T-helper 9 cell (primary cell): ENCODE measurements around the gene KLRF2.
"Not testable (repeated sequence)": the region's sequence is repeated elsewhere in the genome, so short reads cannot be mapped to it uniquely, and the experiment has no call there.

Source experiments
- DNase-seq: peaks from one replicate; pipeline ENCODE4 v3.0.0-alpha.2; 2020
- total RNA-seq, 2 donors: gene quantifications; one replicate each; lab custom pipeline; 2026; lab: John Stamatoyannopoulos, UW

The KLRF2 gene, protein sequence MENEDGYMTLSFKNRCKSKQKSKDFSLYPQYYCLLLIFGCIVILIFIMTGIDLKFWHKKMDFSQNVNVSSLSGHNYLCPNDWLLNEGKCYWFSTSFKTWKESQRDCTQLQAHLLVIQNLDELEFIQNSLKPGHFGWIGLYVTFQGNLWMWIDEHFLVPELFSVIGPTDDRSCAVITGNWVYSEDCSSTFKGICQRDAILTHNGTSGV
- 0 reads per million in 2 donors for total RNA-seq

DNA sequence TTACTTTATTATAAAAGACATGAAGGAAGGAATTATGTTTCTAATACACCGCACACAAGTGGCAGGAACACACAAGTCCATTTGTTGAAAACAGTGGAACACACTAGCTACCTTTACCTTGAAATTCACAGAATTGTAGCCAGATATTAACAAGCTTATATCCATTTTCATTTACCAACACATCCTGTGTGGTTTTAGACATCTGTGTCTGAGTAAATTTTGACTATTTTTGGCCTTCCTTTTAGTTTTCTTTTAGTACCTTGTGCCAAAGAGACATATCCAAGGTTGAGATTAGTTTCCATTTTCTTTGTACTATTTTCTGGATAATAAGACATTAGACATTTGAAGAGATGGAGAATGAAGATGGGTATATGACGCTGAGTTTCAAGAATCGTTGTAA, at the start of gene KLRF2:
TSS of gene KLRF2 (plus strand) at position 244 of the 400 bp plus-strand sequence. CDS start at position 351, 107 bp downstream.
- DNase-seq = no peak

DNA sequence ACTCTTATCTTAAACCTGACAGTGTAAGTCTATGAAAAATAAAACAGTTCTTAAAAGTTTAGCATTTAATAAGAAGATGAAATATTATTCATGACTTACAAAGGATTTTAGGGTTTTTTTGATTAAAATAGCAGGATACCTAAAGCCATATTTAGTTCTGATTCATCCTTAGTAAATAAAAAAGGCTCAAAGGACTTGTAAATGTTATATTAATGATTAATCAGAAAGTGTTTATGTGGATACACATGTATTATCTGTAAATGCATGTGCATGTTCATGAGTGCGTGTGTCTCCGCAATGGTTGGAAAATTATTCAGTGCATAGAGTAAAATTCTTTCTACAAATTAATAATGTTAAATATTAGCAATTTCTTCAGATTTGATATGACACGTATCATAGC, 49.6 kb upstream of the KLRF2 start:
- no peak for DNase-seq

DNA sequence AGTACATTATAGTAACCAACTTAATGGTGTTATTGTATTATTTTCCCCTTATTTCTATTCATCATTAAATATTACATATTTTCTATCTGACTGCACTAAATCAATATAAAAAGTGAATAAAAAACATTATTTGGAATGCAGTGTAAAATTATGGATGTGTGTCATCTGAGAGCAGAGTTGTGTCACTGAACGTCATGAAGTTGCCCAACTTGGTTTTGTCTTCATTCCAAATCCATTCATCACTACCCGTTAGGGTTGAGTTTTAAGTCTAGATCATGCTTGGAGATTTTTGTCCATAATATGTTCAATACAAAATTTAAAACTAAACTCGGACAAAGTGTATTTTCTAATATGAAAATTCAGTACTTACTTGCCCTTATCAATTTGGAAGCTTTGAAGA, 37.9 kb upstream of the KLRF2 start:
- no peak for DNase-seq

DNA sequence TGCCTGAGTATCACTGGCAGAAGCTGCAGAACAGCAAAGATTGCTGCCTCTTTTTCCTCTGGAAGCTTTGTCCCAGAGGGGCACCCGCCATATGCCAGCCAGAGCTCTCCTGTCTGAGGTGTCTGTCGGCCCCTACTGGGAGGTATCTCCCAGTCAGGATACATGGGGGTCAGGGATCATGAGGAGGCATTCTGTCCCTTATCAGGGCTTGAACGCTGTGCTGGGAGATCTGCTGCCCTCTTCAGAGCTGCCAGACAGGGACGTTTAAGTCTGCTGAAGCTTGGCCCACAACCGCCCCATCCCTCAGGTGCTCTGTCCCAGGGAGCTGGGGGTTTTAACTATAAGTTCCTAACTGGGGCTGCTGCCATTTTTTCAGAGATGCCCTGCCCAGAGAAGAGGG, 32.4 kb upstream of the KLRF2 start:
- no peak for DNase-seq

DNA sequence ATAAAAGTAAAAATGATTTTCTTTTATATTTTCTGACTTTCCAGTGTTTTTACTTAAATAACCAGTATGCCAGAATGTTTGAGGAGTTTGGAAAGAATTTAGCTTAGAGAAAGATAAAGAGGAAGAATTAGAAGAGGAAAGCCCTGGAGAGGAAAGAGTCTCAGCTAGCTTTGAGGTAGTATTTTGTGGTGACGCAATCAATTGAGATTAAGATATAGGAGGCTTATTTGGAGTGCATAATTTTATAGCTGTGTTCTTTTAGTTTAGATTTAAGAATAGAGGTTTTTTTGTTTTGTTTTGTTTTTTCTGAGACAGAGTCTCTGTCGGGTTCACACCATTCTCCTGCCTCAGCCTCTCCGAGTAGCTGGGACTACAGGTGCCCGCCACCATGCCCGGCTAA, 30.2 kb upstream of the KLRF2 start:
- no peak for DNase-seq

DNA sequence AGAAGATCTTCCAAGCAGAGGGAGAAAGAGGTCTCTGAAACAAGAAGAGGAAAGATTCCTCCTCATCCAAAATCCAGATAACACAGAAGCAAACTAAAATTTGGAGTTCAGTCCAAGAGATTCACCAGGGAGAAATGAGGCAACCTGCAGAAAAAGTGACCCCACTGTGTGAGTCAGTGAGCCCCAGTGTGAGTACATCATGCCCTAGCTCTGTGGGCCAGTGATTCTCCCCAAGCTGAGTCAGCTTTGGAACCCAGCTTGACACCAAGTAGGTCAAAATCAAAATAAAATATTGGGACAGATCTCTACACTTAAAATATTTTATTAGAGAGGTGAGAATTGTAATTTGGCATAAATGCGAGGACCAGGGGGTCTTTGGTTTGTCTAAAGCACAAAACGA, 29.4 kb upstream of the KLRF2 start:
- no peak for DNase-seq

DNA sequence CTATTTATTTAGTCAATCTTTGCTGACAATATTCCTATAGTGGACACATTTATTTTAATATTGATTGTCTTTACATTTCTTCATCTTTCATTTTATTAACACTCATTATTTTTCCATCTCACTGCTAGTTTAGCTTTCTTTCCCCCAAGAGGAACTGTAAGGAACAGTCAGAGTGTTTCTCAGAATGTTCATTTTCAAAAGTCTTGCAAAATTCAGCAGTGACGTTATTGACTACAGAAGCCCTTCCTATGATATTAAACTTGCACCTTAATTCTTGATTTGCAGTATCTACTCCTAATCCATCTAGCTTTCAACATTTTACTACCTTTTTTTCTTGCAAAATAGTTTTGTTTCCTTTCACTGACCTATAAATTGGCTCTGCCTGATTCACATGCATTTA, 25.1 kb upstream of the KLRF2 start:
- no peak for DNase-seq

DNA sequence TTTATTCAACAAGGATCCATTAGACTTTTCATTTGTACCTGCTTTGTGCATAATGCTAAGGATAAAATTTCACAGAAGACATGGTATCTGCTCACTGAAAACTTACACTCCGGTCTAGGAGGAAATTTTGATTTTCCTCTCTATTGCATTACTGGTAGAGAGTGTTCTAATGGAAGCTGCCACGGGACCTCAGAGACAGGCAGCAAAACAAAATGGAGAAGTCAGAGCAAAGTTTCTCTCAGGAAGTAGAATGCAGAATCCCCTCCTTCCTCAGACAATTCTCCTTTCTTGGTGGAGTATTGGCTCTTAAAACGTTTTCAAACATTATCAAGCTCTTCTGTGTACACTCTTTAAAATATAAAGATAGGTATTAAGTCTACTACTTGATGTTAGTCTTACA, 24.4 kb upstream of the KLRF2 start:
- no peak for DNase-seq

DNA sequence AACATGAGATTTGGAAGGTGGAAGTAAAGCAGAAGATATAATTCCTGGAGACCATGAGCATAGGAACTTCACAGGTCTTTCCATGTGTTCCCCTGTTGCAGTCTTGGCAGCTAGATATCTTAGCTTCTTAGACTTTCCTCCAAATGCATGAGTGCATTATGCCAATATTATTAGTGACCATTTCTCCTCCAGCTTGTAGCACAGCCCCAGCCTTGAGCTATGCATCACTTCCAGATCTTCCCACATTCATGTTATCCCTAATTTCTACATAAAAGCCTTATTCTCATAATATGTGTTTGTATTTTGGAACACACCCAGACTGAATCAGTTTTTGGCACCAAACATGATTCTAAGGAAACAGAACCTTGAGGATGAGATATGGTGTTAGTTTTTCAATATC, 23.2 kb upstream of the KLRF2 start:
- no peak for DNase-seq

DNA sequence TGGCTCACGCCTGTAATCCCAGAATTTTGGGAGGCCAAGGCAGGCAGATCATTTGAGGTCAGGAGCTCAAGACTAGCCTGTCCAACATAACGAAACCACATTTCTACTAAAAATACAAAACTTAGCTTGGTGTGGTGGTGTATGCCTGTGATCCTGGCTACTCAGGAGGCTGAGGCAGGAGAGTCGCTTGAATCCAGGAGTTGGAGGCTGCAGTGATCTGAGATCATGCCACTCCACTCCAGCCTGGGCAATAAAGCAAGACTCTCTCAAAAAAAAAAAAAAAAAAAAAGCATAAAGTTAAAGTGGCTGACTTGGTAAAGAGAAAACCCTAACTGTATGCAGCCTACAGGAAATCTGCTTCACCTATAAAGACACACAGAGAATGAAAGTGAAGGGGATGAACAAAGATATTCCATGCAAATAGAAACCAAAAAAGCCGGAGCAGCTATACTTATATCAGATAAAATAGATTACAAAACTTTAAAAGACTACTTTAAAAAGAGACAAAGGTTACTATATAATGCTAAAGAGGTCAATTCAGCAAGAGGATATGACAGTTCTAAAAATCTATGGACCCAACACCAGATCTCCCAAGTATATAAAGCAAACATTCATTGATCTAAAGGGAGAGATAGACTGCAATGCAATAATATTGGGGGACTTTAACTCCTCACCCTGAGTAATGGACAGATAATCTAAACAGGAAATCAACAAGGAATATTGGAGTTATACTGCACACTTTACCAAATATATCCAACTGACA, 16.2 kb upstream of the KLRF2 start:
- DNase-seq = no peak

DNA sequence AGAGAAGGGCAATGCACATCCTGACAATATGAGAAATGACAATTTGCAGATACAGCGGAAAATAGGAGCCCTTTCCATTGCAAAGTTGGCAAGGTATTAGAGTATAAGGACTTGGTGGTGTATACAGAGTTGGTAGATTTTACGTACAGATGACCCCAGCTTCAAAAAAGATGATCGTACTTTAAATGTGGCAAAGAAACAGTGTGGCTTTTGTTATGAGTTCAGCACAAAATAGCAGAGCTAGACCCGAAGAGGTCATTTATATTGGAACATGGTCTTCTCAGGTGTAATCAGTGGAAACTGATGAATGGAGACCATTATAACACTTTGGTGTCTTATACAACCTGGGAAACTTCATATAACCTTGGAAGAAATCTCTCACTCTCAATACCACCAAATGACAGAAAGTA, 14.4 kb upstream of the KLRF2 start:
- DNase-seq = no peak

DNA sequence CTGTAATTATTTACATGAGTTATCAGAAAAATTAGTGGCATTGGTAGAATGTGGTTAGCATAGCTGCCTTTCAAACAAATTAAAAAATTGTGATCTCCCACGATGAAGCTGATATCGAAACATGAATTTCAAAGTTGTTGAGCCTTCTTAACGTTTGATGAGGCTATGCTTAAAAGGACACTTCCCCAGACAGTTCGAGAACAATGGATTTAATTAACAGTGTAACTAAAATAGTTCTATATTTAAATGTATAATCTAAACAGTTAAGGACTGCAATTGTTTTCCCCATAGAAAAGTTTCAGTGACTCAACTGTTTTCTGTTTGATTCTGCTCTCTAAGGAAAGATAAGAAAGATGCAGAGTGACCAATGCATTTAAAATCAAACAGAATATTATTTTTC, 13.8 kb upstream of the KLRF2 start:
- no peak for DNase-seq

DNA sequence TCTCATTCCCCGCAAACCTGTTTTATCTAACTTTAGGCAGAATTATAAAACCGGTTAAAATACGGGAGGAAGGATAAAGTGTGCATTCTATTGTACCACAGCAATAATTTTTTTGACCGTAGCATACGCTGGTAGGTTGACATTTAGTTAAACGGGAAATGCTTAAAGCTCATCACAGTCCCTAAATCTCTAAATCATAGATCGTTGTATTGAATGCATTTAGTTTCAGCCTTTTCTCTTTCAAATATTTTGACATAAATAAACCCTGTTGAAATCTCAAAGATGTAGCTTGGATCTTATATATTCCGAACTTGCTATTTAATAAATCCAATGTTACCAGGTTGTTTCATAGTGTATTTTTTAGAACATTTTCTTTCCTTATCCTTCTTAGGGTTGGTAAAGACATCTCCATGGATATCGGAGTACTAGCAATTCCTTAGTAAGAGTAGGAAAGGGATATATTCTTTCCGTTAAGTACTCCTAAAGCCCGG, 12.9 kb upstream of the KLRF2 start:
- DNase-seq = no peak

DNA sequence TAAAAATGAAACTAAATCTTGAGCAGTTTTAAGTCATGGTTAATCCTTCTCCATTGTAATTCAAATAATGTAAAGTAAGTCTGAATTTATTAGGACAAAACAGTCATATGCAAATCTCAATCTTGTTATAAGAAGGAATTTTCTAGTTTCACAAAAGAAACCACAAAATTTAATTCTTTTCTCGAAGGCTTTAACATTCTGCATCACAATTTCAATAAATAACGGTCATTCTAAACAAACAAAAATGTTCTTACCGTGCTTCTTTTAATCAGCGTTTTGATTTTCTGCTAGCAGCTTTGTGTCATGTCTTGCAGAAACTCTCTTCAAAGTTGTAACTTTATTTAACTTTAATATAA, 12.4 kb upstream of the KLRF2 start:
- no peak for DNase-seq

DNA sequence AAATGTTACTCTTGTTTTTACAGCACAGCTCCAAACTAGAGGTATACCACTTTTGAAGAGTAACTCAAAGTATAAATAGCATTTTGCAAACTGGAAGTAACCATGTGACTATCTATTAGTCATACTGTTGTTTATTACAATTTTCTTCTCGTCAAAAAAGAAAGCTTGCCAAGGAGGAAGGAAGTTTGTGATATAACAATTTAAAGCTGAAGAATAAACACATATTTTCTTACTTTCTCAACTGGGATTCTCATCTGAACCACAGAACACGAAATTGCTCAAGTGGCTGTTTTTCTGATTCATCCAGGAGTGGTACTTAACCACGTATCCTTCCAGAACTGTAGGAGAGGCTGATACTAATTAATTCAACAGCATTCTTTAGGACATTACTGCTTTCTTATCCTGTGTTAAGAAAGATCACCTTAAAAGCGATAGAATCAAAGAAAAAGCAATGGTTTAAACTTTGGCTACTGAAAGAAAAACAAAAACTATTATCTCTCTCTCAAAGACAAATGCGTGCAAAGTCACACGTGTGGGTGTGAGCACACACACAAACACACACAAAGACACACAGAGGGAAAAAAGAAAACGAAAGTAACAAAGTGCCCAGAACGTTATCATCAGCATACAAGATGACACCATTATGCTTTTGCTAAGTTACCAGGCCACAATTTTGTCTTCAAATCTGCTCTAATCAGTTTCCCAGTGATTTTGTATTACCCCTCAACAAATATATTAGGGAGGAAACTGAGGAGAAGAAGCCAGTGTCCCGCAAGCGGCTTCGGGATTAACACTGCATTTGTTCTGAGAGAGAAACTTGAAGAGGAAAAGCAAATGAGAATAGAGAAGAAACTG, 11.8 kb upstream of the KLRF2 start, which contains the start of gene CLEC2B:
TSS of gene CLEC2B (minus strand) at position 48 of the 855 bp plus-strand sequence.
- no peak for DNase-seq

DNA sequence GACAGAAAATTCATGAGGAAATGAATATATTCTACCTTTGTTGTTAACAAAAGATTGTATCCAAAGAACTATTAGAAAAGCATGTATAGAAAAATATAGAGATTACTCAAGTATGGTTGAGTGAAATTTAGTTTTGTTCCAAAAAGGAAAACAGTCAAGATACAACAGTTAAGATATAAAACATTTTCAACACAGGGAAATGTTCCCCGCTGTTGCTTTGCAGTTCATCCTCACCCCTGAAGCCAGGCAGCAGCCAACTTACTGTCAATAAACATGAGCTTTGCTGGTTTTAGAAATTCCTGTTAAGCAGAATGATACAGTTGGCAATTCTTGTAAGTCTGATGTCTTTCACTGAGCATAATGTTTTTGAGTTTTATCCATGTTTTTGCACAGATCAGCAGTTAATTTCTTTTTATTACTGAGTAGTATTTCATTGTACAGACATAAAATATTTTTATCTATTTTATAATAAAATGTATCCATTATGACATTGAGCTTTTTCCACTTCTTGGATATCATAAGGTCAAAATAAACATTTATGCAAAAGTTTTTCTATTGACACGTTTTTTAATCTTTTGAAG, 10.9 kb upstream of the KLRF2 start:
- no peak for DNase-seq

DNA sequence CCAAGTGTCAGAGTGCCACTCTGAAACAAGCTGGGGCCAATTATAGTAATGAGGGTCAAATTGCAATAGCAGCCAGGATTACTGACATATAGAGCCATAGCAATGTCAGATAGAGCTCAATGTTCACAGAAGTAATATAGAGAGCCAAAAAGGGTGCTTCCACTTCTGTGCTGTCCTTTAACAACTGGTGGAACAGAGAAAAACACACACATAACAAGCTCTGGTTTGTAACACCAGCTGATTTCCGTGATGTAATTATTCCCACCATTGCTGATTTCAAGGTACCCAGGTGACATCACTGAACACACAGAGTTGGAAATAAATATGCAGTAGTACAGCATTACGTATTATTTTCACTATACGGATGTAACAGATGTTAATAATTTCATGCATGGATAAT, 9.1 kb upstream of the KLRF2 start:
- no peak for DNase-seq

DNA sequence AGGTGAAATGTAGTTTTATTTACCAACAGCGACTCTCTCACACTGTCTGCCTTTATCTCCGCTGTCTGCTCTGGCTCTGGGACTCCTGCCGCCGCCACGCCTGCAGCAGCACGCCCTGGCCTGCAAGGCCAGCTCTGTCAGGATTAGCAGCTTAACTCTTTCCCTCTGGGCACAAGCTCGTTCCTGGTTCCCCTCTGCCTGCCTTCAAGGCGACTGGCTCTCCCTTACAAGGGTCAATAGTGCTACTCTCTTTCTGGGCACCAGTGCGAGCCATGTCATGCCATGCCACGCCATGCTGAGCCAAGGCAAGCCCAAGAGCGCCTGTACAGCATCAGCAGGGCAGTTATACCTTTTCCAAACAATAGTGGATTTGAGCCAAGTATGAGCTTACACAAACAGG, 8.5 kb upstream of the KLRF2 start:
- DNase-seq = no peak

DNA sequence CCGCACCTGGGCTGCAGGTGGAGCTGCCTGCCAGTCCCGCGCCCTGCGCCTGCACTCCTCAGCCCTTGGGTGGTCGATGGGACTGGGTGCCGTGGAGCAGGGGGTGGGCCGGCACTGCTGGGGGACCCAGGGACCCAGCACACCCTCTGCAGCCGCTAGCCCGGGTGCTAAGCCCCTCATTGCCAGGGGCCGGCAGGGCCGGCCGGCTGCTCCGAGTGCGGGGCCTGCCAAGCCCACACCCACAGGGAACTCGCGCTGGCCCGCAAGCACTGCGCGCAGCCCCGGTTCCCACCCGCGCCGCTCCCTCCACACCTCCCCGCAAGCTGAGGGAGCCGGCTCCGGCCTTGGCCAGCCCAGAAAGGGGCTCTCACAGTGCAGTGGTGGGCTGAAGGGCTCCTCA, 5.2 kb upstream of the KLRF2 start:
- DNase-seq = not testable (repeated sequence)

DNA sequence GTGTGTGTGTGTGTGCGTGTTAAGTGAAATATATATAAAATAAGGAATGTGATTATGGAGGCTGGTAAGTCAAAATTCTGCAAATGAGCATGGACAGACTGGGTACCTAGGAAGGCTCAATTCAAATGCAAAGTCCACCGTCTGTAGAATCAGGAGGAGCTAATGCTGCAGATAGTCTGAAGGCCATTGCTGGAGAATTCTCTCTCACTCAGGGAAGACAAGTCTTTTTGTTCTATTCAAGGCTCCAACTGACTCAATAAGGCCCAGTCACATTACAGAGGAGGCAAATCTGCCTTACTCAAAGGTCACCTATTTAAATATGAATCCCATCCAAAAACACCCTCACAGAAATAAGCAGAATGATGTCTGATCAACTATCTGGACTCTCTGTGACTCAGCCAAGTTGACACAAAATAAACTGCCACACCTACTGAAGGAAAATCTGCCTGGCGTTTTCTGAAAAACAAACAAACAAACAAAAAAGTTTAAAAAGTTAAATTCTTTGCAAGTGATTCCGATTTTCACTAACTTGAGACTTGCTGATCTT, 684 bp upstream of the KLRF2 start:
- no peak for DNase-seq

DNA sequence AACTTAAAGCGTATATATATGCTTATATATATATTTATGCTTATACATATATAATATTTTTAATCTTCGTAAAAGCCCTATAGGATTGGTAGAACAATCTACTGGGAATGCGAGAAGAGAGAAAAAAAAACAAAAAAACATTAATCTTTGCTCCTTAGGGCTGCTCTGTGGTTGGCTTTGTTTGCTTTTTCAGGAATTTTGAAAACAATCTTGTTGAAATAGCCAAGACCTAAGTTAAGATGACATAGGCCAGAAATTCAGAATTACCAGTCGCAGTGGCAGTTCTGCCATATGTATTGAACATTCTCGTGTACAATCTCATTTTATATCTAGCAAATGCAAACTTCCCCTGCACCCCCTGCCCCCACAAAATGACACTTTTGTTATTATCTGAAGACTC, 699 bp downstream of the KLRF2 start:
- DNase-seq = no peak

DNA sequence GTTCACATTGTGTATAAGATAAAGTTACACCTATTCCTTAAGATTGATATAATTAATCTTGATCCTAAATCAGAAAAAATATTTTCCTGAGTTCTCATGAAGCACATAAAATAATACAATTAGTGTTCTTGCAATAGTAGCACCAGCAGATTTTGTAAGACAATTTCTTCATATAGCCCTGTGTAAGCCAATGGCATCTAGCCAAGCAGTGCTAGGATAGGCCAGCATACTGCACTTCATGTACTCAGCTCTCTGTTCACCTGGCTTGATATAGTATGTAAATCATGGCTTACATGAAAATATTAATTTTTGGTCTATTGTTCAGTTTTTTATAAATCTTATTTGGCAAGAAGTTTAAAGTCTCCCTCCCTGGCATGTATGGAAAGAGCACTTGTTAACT, 1.9 kb downstream of the KLRF2 start:
- no peak for DNase-seq
